PC-9 (cell line): ENCODE results near the gene ITGBL1. TPM values are rescaled to one million over a fixed set of nuclear protein-coding genes. Genes with fewer than 3 reads are reported as not detected.

Source experiments
- BruUV-seq: library from RNA; stranded (reverse); fragments of 400-500 nt; replicated peaks from 2 replicates; lab custom pipeline; 2021; lab: Mats Ljungman, UMichigan
- CTCF ChIA-PET: fragments of 300-600 bp; sonication (Branson Sonifier 250); formaldehyde crosslinking; loops from one replicate; lab custom pipeline; 2022; ENCODE audit warnings: antibody characterized with exemption; lab: Charles Lee
- POLR2A ChIA-PET: fragments of 300-600 bp; sonication (Branson Sonifier 250); formaldehyde crosslinking; loops from one replicate; lab custom pipeline; 2022; ENCODE audit warnings: antibody characterized with exemption; ENCODE audit not compliant: unreplicated experiment; lab: Charles Lee
- DNase-seq, 2 experiments: peaks; one replicate each; pipeline versions ENCODE4 v3.0.0 to v3.0.0-alpha.2; 2015 to 2022; ENCODE audit warnings: mixed read lengths in 1 of 2
- H2AFZ ChIP-seq: fragments of 200-600 bp; sonication (generic); 2 replicates; pipeline ENCODE4 v1.8.1; 2017; ENCODE audit warnings: antibody characterized with exemption
- H3F3A ChIP-seq: fragments of 200-600 bp; sonication (generic); 2 replicates; pipeline ENCODE4 v1.8.1; 2017; ENCODE audit warnings: antibody characterized with exemption, mild to moderate bottlenecking, low read depth; ENCODE audit not compliant: insufficient read depth
- H3K27ac ChIP-seq: fragments of 200-600 bp; sonication (generic); 2 replicates; pipeline ENCODE4 v1.6.1; 2016; ENCODE audit warnings: mixed run types
- H3K27me3 ChIP-seq: fragments of 200-600 bp; sonication (generic); 2 replicates; pipeline ENCODE4 v1.6.1; 2016; ENCODE audit warnings: low read depth, mixed run types; ENCODE audit not compliant: insufficient read depth
- H3K36me3 ChIP-seq: fragments of 200-600 bp; sonication (generic); 2 replicates; pipeline ENCODE4 v1.6.1; 2016; ENCODE audit warnings: low read depth, mixed run types
- H3K4me1 ChIP-seq: fragments of 200-600 bp; sonication (generic); replicated peaks from 2 replicates; pipeline ENCODE4 v1.6.1; 2016; ENCODE audit warnings: mixed run types; ENCODE audit not compliant: insufficient read depth
- H3K4me2 ChIP-seq: fragments of 200-600 bp; sonication (generic); 2 replicates; pipeline ENCODE4 v1.6.1; 2017; ENCODE audit warnings: mixed run types
- H3K4me3 ChIP-seq: fragments of 200-600 bp; sonication (generic); 2 replicates; pipeline ENCODE4 v1.6.1; 2016; ENCODE audit warnings: mixed run types
- H3K79me2 ChIP-seq: fragments of 200-600 bp; sonication (generic); 2 replicates; pipeline ENCODE4 v1.6.1; 2017; ENCODE audit warnings: low read depth, mixed run types
- H3K9me2 ChIP-seq: fragments of 200-600 bp; sonication (generic); 2 replicates; pipeline ENCODE4 v1.8.1; 2017; ENCODE audit warnings: mild to moderate bottlenecking; ENCODE audit not compliant: insufficient read depth
- H3K9me3 ChIP-seq: fragments of 200-600 bp; sonication (generic); 2 replicates; pipeline ENCODE4 v1.8.1; 2016; ENCODE audit warnings: low read depth; ENCODE audit not compliant: insufficient read depth
- H4K20me1 ChIP-seq: fragments of 200-600 bp; sonication (generic); 2 replicates; pipeline ENCODE4 v1.8.1; 2017; ENCODE audit not compliant: insufficient read depth
- CTCF ChIP-seq: fragments of 200-600 bp; sonication (generic); conservative IDR thresholded peaks from 2 replicates; pipeline ENCODE4 v1.6.1; 2017; ENCODE audit warnings: mixed run types, antibody characterized with exemption, mild to moderate bottlenecking, moderate library complexity
- EZH2 ChIP-seq: fragments of 200-600 bp; sonication (generic); IDR thresholded peaks from 2 replicates; pipeline ENCODE4 v1.8.0; 2017; ENCODE audit warnings: antibody characterized with exemption, low read depth
- intact Hi-C: fragments of 100-400 bp; cut with micrococcal nuclease; formaldehyde crosslinking; loops from one replicate; pipeline ENCODE4 v1.10.0; 2022; ENCODE audit not compliant: unreplicated experiment
- total RNA-seq: library from RNA; stranded (reverse); gene quantifications from 2 replicates; pipeline ENCODE4 v1.2.3, GENCODE V29; 2021

The ITGBL1 gene
- total RNA-seq, 1 experiment from 2014 or later: 52.5 TPM

GRCh38 chr13:101711307-101712025, 259.0 kb downstream of the ITGBL1 start:
- Histone ChIP-seq H3K9me2 (no peaks in the 10 kb centered on the region), H4K20me1 (no peaks in the 10 kb centered on the region), H3K4me3 (no peak overlapping the region), H3K36me3 (peaks cover 5% of the 10 kb centered on the region; the same call in 1 of the 2 replicates), H3K4me1 (no peaks in the 10 kb centered on the region), H3F3A (no peaks in the 10 kb centered on the region; the same call in 1 of the 2 replicates), H3K4me2 (no peak overlapping the region), H3K27ac (no peak overlapping the region), H3K27me3 (no peaks in the 10 kb centered on the region), H3K79me2 (no peaks in the 10 kb centered on the region), H3K9me3 (no peaks in the 10 kb centered on the region), H2AFZ (no peak overlapping the region)
- intact Hi-C loops: no loop called here
- no TSS peak for BruUV-seq
- POLR2A ChIA-PET: no interaction called here
- TF ChIP-seq EZH2: no peak
- no peak for TF ChIP-seq CTCF
- no peak for DNase-seq
- CTCF ChIA-PET: no interaction called here

DNA sequence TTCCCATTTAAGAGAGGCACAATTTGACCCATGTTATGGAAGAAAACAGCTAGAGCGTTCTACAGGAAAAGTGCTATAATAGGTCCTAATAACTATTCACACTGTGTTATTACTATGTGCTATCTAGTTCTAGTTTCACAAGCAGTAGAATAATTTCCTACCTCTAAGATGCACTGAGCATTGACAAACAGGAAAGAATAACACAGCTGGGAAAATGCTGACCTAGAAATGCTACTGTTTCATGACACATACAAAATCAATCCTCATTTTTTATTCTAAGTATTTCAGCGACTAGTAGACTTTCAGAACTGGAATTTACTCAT, 259.5 kb downstream of the ITGBL1 start:
- Histone ChIP-seq H3K4me1 (no peaks in the 10 kb centered on the region), H3K9me3 (no peaks in the 10 kb centered on the region), H3K27me3 (no peaks in the 10 kb centered on the region), H3K27ac (no peak overlapping the region), H4K20me1 (no peaks in the 10 kb centered on the region), H3K36me3 (peaks cover 5% of the 10 kb centered on the region; the same call in 1 of the 2 replicates), H3K4me3 (no peak overlapping the region), H3F3A (no peaks in the 10 kb centered on the region; the same call in 1 of the 2 replicates), H2AFZ (no peak overlapping the region), H3K79me2 (no peaks in the 10 kb centered on the region), H3K4me2 (no peak overlapping the region), H3K9me2 (no peaks in the 10 kb centered on the region)
- ChIA-PET POLR2A (no interaction called here), CTCF (no interaction called here)
- no TSS peak for BruUV-seq
- intact Hi-C loops: no loop called here
- DNase-seq: no peak
- no peak for TF ChIP-seq EZH2
- no peak for TF ChIP-seq CTCF

DNA sequence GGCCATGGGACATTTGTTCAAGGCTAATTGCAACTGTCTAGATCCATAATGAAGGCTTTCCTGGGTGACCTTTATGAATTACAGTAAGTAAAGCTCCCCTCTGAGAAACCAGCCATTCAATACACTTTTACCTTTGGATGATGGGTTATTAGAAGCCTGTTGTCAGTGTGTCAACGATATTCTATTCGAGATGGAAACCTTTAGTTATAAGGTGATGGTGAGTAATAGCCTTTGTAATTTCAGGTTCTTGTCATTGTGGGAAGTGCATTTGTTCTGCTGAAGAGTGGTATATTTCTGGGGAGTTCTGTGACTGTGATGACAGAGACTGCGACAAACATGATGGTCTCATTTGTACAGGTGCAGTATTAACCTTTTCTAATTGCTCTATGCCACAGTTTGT, 261.7 kb downstream of the ITGBL1 start:
- no peaks in the 10 kb centered on the region for H3K9me3 ChIP-seq
- no peaks in the 10 kb centered on the region; the same call in 1 of the 2 replicates for H3F3A ChIP-seq
- no peaks in the 10 kb centered on the region for H3K27me3 ChIP-seq
- no peak overlapping the region for H3K4me3 ChIP-seq
- no peak for DNase-seq
- no peaks in the 10 kb centered on the region for H3K4me1 ChIP-seq
- POLR2A ChIA-PET: no interaction called here
- H2AFZ ChIP-seq: no peak overlapping the region
- no peaks in the 10 kb centered on the region for H3K79me2 ChIP-seq
- TF ChIP-seq EZH2 (no peak), CTCF (no peak)
- H3K4me2 ChIP-seq: no peak overlapping the region
- no TSS peak for BruUV-seq
- H3K36me3 ChIP-seq: peaks cover 3% of the 10 kb centered on the region; the same call in 1 of the 2 replicates
- H3K9me2 ChIP-seq: no peaks in the 10 kb centered on the region
- CTCF ChIA-PET: no interaction called here
- H3K27ac ChIP-seq: no peak overlapping the region
- no peaks in the 10 kb centered on the region for H4K20me1 ChIP-seq
- intact Hi-C loops: no loop called here
